Psoas muscle (tissue), 8 donors: ENCODE results near the gene CLDN4. TPM values are rescaled to one million over a fixed set of nuclear protein-coding genes. Genes with fewer than 3 reads are reported as not detected.

Experiments
- ATAC-seq, 4 donors: fragments of 200-7000 bp; cut with Tn5 transposase; one replicate each; pipeline ENCODE4 v1.9.1; 2020; ENCODE audit warnings: moderate library complexity in 3 of 4, mild to moderate bottlenecking in 2 of 4
- DNase-seq, 2 donors: peaks; one replicate each; pipeline ENCODE4 v3.0.0-alpha.2; 2020
- H3K27ac ChIP-seq: fragments of 200-600 bp; one replicate; pipeline ENCODE4 v1.8.0; 2022
- H3K27me3 ChIP-seq, 3 donors: fragments of 200-600 bp in 1 of 3; one replicate each; pipeline versions ENCODE4 v1.6.1 to v1.8.0; 2013 to 2022; ENCODE audit warnings: low read length in 2 of 3, mild to moderate bottlenecking in 2 of 3, moderate library complexity in 1 of 3; ENCODE audit not compliant: insufficient read depth in 3 of 3
- H3K36me3 ChIP-seq, 2 donors: fragments of 200-600 bp in 1 of 2; one replicate each; pipeline versions ENCODE4 v1.6.1 to v1.8.0; 2013 to 2022; ENCODE audit warnings: low read depth in 1 of 2, mild to moderate bottlenecking in 1 of 2, moderate library complexity in 1 of 2; ENCODE audit not compliant: insufficient read depth in 1 of 2
- H3K4me1 ChIP-seq: fragments of 200-600 bp; one replicate; pipeline ENCODE4 v1.8.0; 2022
- H3K4me3 ChIP-seq: fragments of 200-600 bp; one replicate; pipeline ENCODE4 v1.8.0; 2022; ENCODE audit warnings: mild to moderate bottlenecking
- H3K9me3 ChIP-seq: fragments of 200-600 bp; one replicate; pipeline ENCODE4 v1.8.0; 2022
- CTCF ChIP-seq: fragments of 200-600 bp; IDR thresholded peaks from one replicate; pipeline ENCODE4 v1.8.0; 2022; ENCODE audit warnings: antibody characterized with exemption
- WGBS, 3 donors: extraction: QIAGEN DNeasy Blood & Tissue Kit; methylation state at CpG; one replicate each; pipeline versions ENCODE4 v1.1.6 to v1.1.7; 2013; 5-methylcytosine and 5-hydroxymethylcytosine counted together
- intact Hi-C, 2 donors: fragments of 100-400 bp; cut with DNase I; formaldehyde crosslinking; loops; one replicate each; pipeline versions ENCODE4 v1.11.0 to v1.14.2; 2022
- polyA plus RNA-seq, 3 donors: library from polyadenylated mRNA; stranded (reverse); fragments of 200-250 nt; gene quantifications; one replicate each; pipeline ENCODE4 v1.2.3, GENCODE V29; 2013
- total RNA-seq, 4 donors: library from RNA; stranded (reverse); fragmentation: NEBNext Ultra II Directional in 2 of 4; extraction: Animal tissue kit (Norgen Biotek cat#: 25700) in 2 of 4; gene quantifications; one replicate each; pipeline versions ENCODE4 v1.2.1 to v1.2.4, GENCODE V29; 2021 to 2023
- donor health status: healthy with polysubstance abuse.
- donor health status: DM: no; HTN: no; CAD: no; lungs with moderate emphysema.
- donor health status: Bipolar disorder and iron deficiency.
- donor health status: healthy.
- donor health status: DM: yes; HTN: yes; CAD: no.
- donor health status: DM: no; HTN: no; CAD: no.
- donor health status: DM: no; HTN: no; CAD: no.
- donor health status: DM: yes; HTN: yes; CAD: no.

CLDN4 gene
- total and polyA plus RNA-seq, 7 donors = 0.10 to 0.16 (median 0.15) TPM; not detected in 3

- 65 to 78% (median 66%) methylated on average over 6 of the region's 6 CpGs for WGBS, 3 donors
- Histone ChIP-seq H3K9me3 (no peaks in the 10 kb centered on the region), H3K4me3 (no peak overlapping the region), H3K36me3 (no peaks in the 10 kb centered on the region), H3K4me1 (peaks cover 2% of the 10 kb centered on the region), H3K27me3 (no peaks in the 10 kb centered on the region), H3K27ac (no peak overlapping the region)
- DNase-seq (no peak), ATAC-seq (no peak)
- TF ChIP-seq CTCF = no peak
- intact Hi-C loops = no loop called here
Measured at GRCh38 chr7:73838642-73839041, 7.8 kb downstream of the CLDN4 start.

- H3K4me1 ChIP-seq = peaks cover 2% of the 10 kb centered on the region
- intact Hi-C loops = no loop called here
- H3K4me3 ChIP-seq = no peak overlapping the region
- H3K9me3 ChIP-seq = no peaks in the 10 kb centered on the region
- WGBS, 3 donors = 85 to 92% (median 87%) methylated on average over 7 of the region's 7 CpGs
- H3K27me3 ChIP-seq = no peaks in the 10 kb centered on the region
- no peak overlapping the region for H3K27ac ChIP-seq
- ATAC-seq = no peak
- no peaks in the 10 kb centered on the region for H3K36me3 ChIP-seq
- no peak for DNase-seq
- no peak for TF ChIP-seq CTCF
Measured at GRCh38 chr7:73839290-73839689, 8.5 kb downstream of the CLDN4 start.

- 86 to 93% (median 88%) methylated on average over 21 to 22 of the region's 22 CpGs for WGBS, 3 donors
- TF ChIP-seq CTCF = no peak
- intact Hi-C loops = no loop called here
- H3K9me3 ChIP-seq = no peaks in the 10 kb centered on the region
- peaks cover 2% of the 10 kb centered on the region for H3K4me1 ChIP-seq
- no peaks in the 10 kb centered on the region for H3K36me3 ChIP-seq
- ATAC-seq = no peak
- DNase-seq = no peak
- H3K27ac ChIP-seq = no peak overlapping the region
- H3K4me3 ChIP-seq = no peak overlapping the region
- no peaks in the 10 kb centered on the region for H3K27me3 ChIP-seq
Measured at GRCh38 chr7:73839743-73840714, 9.2 kb downstream of the CLDN4 start.

- no peak for TF ChIP-seq CTCF
- Histone ChIP-seq H3K27me3 (no peaks in the 10 kb centered on the region), H3K4me3 (no peak overlapping the region), H3K4me1 (peaks cover 2% of the 10 kb centered on the region), H3K27ac (no peak overlapping the region), H3K36me3 (no peaks in the 10 kb centered on the region), H3K9me3 (no peaks in the 10 kb centered on the region)
- WGBS, 3 donors = 94 to 96% (median 94%) methylated on average over 16 of the region's 16 CpGs
- no peak for ATAC-seq
- intact Hi-C loops = no loop called here
- no peak for DNase-seq
Measured at GRCh38 chr7:73840715-73841379, 10.1 kb downstream of the CLDN4 start.
